ENCODE data around the gene FAS. TPM values are rescaled to one million over a fixed set of nuclear protein-coding genes. Genes with fewer than 3 reads are reported as not detected.

FAS gene
- total and polyA plus RNA-seq, 4 donors = 9.5 to 28.5 (median 27.9) TPM

DNA sequence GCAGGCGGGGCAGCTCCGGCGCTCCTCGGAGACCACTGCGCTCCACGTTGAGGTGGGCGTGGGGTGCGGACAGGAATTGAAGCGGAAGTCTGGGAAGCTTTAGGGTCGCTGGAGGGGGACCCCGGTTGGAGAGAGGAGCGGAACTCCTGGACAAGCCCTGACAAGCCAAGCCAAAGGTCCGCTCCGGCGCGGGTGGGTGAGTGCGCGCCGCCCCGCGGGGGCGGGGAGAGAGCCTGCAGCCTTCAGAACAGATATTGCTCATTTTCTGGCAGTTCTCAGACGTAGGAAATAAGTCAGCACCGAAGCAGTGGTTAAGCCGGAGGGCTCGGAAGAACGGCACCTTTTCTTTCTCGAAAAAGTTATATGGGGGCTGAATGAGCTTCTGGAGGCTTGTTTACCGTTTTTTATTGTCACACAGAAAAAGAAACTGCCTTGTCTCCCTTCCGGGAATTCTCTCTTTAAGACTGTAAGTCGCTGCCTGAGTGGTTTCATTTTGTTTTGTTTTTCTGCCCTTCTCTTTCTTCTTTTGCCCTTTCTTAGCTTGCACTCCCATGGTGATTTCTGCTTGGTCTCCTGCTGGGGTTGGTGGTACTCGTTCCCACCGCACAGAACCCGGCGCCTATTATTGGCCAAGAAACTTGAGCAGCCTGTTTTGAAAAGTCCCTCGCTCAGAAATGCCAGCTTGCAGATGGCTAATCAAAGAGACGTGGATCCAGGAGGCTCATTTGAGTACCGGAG is 732 bp downstream of the FAS start:
- intact Hi-C loops (cut with DNase I) = loop anchor here (2.0 to 5.0 kb wide), 4 partner anchors 49 to 154 kb away; no protein-coding TSS in a partner anchor
- Histone ChIP-seq H3K4me1 (ENCODE audit: control insufficient read depth in 1 of 2, insufficient read depth in 2 of 2, low read length in 2 of 2) (peaks cover 3 to 6% of the 10 kb centered on the region in 2 donors), H3K27ac (ENCODE audit: low read depth in 1 of 2, low read length in 2 of 2) (peak overlapping the region; percentile 31 to 49), H3K36me3 (ENCODE audit: control insufficient read depth in 1 of 2, insufficient read depth in 2 of 2, low read length in 1 of 2) (no peaks in the 10 kb centered on the region), H3K4me3 (ENCODE audit: low read length in 2 of 2) (peak overlapping the region; percentile 56 to 91), H3K27me3 (ENCODE audit: control insufficient read depth in 1 of 2, insufficient read depth in 2 of 2, low read length in 1 of 2) (no peaks in the 10 kb centered on the region), H3K9me3 (ENCODE audit: control insufficient read depth, low read length) (no peaks in the 10 kb centered on the region)
- DNase-seq = peak; percentile 84 to 91
- WGBS, 2 donors = 0% methylated on average over 37 to 38 of the region's 38 CpGs
- ATAC-seq (ENCODE audit: low FRiP score) = peak; percentile 88

DNA sequence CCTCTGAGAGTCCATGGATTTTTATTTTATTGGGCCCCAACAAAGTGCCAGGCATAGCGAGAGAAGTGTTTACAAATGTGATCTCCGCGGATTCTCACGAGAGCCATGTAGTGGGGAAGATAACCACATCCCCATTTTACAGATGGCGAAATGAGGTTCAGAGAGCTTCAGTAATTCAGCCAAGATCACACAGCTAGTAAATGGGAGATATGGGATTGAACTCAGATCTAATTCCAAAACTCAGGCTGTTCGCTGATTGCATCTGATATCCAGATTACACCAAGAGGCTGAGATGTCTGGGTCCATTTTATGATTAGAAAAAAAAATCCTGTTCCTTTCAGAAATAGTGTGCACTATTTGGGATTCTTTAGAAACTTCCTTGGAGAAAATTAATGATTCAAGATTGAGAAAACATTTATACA is 1.3 kb downstream of the FAS start:
- intact Hi-C loops (cut with DNase I) = loop anchor here (2.0 to 5.0 kb wide), 4 partner anchors 49 to 155 kb away; no protein-coding TSS in a partner anchor
- WGBS, 2 donors = 11 to 13% methylated on average over 6 of the region's 6 CpGs
- ATAC-seq (ENCODE audit: low FRiP score) = peak; percentile 2
- Histone ChIP-seq H3K4me1 (ENCODE audit: control insufficient read depth in 1 of 2, insufficient read depth in 2 of 2, low read length in 2 of 2) (peaks cover 3 to 6% of the 10 kb centered on the region in 2 donors), H3K27me3 (ENCODE audit: control insufficient read depth in 1 of 2, insufficient read depth in 2 of 2, low read length in 1 of 2) (no peaks in the 10 kb centered on the region), H3K4me3 (ENCODE audit: low read length in 2 of 2) (peak overlapping the region; percentile 56 to 91), H3K27ac (ENCODE audit: low read depth in 1 of 2, low read length in 2 of 2) (peak overlapping the region; percentile 31 to 49), H3K9me3 (ENCODE audit: control insufficient read depth, low read length) (no peaks in the 10 kb centered on the region), H3K36me3 (ENCODE audit: control insufficient read depth in 1 of 2, insufficient read depth in 2 of 2, low read length in 1 of 2) (no peaks in the 10 kb centered on the region)
- DNase-seq = no peak

GRCh38 chr10:88992921-88993524 is 2.4 kb downstream of the FAS start:
- intact Hi-C loops (cut with DNase I) = loop anchor here (5.0 kb wide), 1 partner anchor 156 kb away; no protein-coding TSS in a partner anchor

DNA sequence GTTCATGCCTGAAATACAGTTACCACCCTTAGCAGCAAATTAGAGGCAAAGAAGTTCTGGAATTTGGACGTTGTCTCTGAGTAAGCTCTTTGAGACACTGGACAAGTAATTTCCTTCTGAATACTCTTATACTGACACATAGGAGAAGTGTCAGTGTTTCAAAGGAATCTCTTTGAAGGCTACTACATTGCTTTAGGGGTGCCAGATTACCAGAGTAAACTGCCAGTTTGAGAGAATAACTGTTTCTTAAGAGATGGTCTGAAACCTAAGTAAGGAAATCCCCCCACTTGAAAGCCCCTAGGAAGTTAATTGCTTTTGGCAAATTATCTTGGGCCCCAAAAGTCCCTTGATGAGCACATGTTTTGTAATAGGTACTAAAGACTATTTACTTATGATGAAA is 3.4 kb downstream of the FAS start:
- ATAC-seq (ENCODE audit: low FRiP score) (no peak), DNase-seq (no peak)
- Histone ChIP-seq H3K4me3 (ENCODE audit: low read length in 2 of 2) (no peak overlapping the region), H3K27me3 (ENCODE audit: control insufficient read depth in 1 of 2, insufficient read depth in 2 of 2, low read length in 1 of 2) (no peaks in the 10 kb centered on the region), H3K36me3 (ENCODE audit: control insufficient read depth in 1 of 2, insufficient read depth in 2 of 2, low read length in 1 of 2) (no peaks in the 10 kb centered on the region), H3K9me3 (ENCODE audit: control insufficient read depth, low read length) (no peaks in the 10 kb centered on the region), H3K27ac (ENCODE audit: low read depth in 1 of 2, low read length in 2 of 2) (no peak overlapping the region), H3K4me1 (ENCODE audit: control insufficient read depth in 1 of 2, insufficient read depth in 2 of 2, low read length in 2 of 2) (peaks cover 3 to 6% of the 10 kb centered on the region in 2 donors)
- 43 to 53% methylated on average over 1 of the region's 1 CpG for WGBS, 2 donors
- intact Hi-C loops (cut with DNase I) = loop anchor here (5.0 kb wide), 1 partner anchor 157 kb away; no protein-coding TSS in a partner anchor

More at GRCh38 chr10:88992921-88993524, 2.4 kb downstream of the FAS start:
- 50 to 52% methylated on average over 3 of the region's 3 CpGs for WGBS, 2 donors
- Histone ChIP-seq H3K27ac (ENCODE audit: low read depth in 1 of 2, low read length in 2 of 2) (no peak overlapping the region), H3K4me1 (ENCODE audit: control insufficient read depth in 1 of 2, insufficient read depth in 2 of 2, low read length in 2 of 2) (peaks cover 3 to 6% of the 10 kb centered on the region in 2 donors), H3K36me3 (ENCODE audit: control insufficient read depth in 1 of 2, insufficient read depth in 2 of 2, low read length in 1 of 2) (no peaks in the 10 kb centered on the region), H3K4me3 (ENCODE audit: low read length in 2 of 2) (no peak overlapping the region), H3K9me3 (ENCODE audit: control insufficient read depth, low read length) (no peaks in the 10 kb centered on the region), H3K27me3 (ENCODE audit: control insufficient read depth in 1 of 2, insufficient read depth in 2 of 2, low read length in 1 of 2) (no peaks in the 10 kb centered on the region)
- no peak for DNase-seq
- ATAC-seq (ENCODE audit: low FRiP score) = no peak

GRCh38 chr10:88995156-88995876 is 4.7 kb downstream of the FAS start:
- Histone ChIP-seq H3K36me3 (ENCODE audit: control insufficient read depth in 1 of 2, insufficient read depth in 2 of 2, low read length in 1 of 2) (no peaks in the 10 kb centered on the region), H3K4me3 (ENCODE audit: low read length in 2 of 2) (no peak overlapping the region), H3K27me3 (ENCODE audit: control insufficient read depth in 1 of 2, insufficient read depth in 2 of 2, low read length in 1 of 2) (no peaks in the 10 kb centered on the region), H3K9me3 (ENCODE audit: control insufficient read depth, low read length) (no peaks in the 10 kb centered on the region), H3K27ac (ENCODE audit: low read depth in 1 of 2, low read length in 2 of 2) (no peak overlapping the region), H3K4me1 (ENCODE audit: control insufficient read depth in 1 of 2, insufficient read depth in 2 of 2, low read length in 2 of 2) (peaks cover 3% of the 10 kb centered on the region in 2 donors)
- intact Hi-C loops (cut with DNase I) = no loop called here
- ATAC-seq (ENCODE audit: low FRiP score) = no peak
- no peak for DNase-seq
- WGBS, 2 donors = 86 to 87% methylated on average over 7 of the region's 7 CpGs

DNA sequence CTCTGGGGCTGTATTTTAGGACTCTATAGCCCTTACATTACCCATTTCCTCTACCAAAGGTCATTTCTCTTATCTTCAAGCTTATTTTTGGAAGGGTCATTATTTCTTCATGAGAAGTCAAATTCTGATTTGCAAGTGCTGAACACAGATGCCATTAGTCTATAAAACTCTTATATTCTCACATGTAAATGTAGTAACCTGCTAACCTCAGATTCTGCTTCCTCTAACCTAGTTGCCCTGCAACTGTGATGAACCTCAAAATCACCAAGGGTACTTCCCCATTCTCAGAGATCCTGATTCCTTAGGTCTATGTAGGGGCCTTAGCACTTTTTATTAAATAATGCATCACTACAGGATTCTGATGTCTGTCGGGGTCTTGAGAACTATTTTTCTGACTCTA is 6.3 kb downstream of the FAS start:
- DNase-seq (no peak), ATAC-seq (ENCODE audit: low FRiP score) (no peak)
- intact Hi-C loops (cut with DNase I) = no loop called here
- 73 to 74% methylated on average over 1 of the region's 1 CpG for WGBS, 2 donors
- Histone ChIP-seq H3K27me3 (ENCODE audit: control insufficient read depth in 1 of 2, insufficient read depth in 2 of 2, low read length in 1 of 2) (no peaks in the 10 kb centered on the region), H3K4me3 (ENCODE audit: low read length in 2 of 2) (no peak overlapping the region), H3K36me3 (ENCODE audit: control insufficient read depth in 1 of 2, insufficient read depth in 2 of 2, low read length in 1 of 2) (no peaks in the 10 kb centered on the region), H3K9me3 (ENCODE audit: control insufficient read depth, low read length) (no peaks in the 10 kb centered on the region), H3K4me1 (ENCODE audit: control insufficient read depth in 1 of 2, insufficient read depth in 2 of 2, low read length in 2 of 2) (peaks cover 3% of the 10 kb centered on the region in 2 donors), H3K27ac (ENCODE audit: low read depth in 1 of 2, low read length in 2 of 2) (no peak overlapping the region)

- no peaks in the 10 kb centered on the region for H3K9me3 ChIP-seq (ENCODE audit: control insufficient read depth, low read length)
- 84 to 97% methylated on average over 1 of the region's 1 CpG for WGBS, 2 donors
- H3K4me1 ChIP-seq (ENCODE audit: control insufficient read depth in 1 of 2, insufficient read depth in 2 of 2, low read length in 2 of 2) = no peaks in the 10 kb centered on the region
- H3K36me3 ChIP-seq (ENCODE audit: control insufficient read depth in 1 of 2, insufficient read depth in 2 of 2, low read length in 1 of 2) = peaks cover 2 to 3% of the 10 kb centered on the region in 2 donors
- H3K4me3 ChIP-seq (ENCODE audit: low read length in 2 of 2) = no peak overlapping the region
- DNase-seq = no peak
- no peak for ATAC-seq (ENCODE audit: low FRiP score)
- no peaks in the 10 kb centered on the region for H3K27me3 ChIP-seq (ENCODE audit: control insufficient read depth in 1 of 2, insufficient read depth in 2 of 2, low read length in 1 of 2)
- intact Hi-C loops (cut with DNase I) = no loop called here
- no peak overlapping the region for H3K27ac ChIP-seq (ENCODE audit: low read depth in 1 of 2, low read length in 2 of 2)
Observed at GRCh38 chr10:88999625-89000024, 9.0 kb downstream of the FAS start.

DNA sequence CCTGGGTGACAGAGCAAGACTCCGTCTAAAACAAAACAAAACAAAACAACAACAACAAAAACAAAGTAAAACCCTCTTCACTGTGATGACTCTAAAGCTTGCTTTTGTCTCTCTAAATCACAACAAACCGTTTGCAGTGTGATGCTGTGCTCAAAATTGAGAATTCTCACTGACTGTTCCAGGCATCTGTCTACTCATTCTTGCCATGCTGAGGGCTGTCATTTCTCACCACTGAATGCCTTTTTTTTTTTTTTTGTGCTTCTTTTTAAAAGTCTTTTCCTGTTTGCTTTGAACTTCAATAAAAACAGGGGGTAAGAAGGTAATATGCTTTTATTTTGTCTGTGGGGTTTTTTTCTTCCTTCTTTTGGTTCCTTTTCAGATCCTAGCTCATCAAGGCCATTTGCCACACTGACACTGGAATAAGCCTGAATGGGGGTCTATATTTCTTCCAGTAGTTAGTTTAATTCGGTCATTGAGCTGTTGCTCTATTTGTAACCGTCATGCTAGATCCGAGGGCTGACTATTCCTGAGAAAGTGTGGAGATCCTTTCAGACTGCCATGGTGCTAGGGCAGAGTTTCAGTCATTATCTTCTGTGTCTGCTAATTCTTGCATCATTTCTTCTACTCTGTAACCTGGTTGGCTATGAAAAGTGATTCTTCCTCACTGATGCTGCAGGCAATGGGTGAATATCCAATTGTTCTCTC is 10.6 kb downstream of the FAS start:
- ATAC-seq (ENCODE audit: low FRiP score) = no peak
- intact Hi-C loops (cut with DNase I) = no loop called here
- H3K4me1 ChIP-seq (ENCODE audit: control insufficient read depth in 1 of 2, insufficient read depth in 2 of 2, low read length in 2 of 2) = no peaks in the 10 kb centered on the region
- no peaks in the 10 kb centered on the region for H3K9me3 ChIP-seq (ENCODE audit: control insufficient read depth, low read length)
- DNase-seq = no peak
- no peaks in the 10 kb centered on the region for H3K27me3 ChIP-seq (ENCODE audit: control insufficient read depth in 1 of 2, insufficient read depth in 2 of 2, low read length in 1 of 2)
- H3K27ac ChIP-seq (ENCODE audit: low read depth in 1 of 2, low read length in 2 of 2) = no peak overlapping the region
- H3K4me3 ChIP-seq (ENCODE audit: low read length in 2 of 2) = no peak overlapping the region
- H3K36me3 ChIP-seq (ENCODE audit: control insufficient read depth in 1 of 2, insufficient read depth in 2 of 2, low read length in 1 of 2) = peaks cover 2 to 3% of the 10 kb centered on the region in 2 donors
- WGBS, 2 donors = 70 to 73% methylated on average over 5 of the region's 5 CpGs
